Heart right ventricle (tissue), 16 donors: Measurements from ENCODE around the gene TPCN1. TPM values are rescaled to one million over a fixed set of nuclear protein-coding genes. Genes with fewer than 3 reads are reported as not detected.

Experiments
- ATAC-seq, 8 donors: fragments of 200-7000 bp; cut with Tn5 transposase; one replicate each; pipeline ENCODE4 v1.9.1; 2020; ENCODE audit warnings: mild to moderate bottlenecking in 8 of 8, moderate library complexity in 8 of 8, moderate number of reproducible peaks in 1 of 8
- DNase-seq, 2 donors: peaks; one replicate each; pipeline ENCODE4 v3.0.0-alpha.2; 2020
- H3K27ac ChIP-seq, 10 donors: fragments of 200-600 bp; sonication (generic) in 2 of 10; one replicate each; pipeline versions ENCODE4 v1.5.0 to v1.8.0; 2020 to 2022; ENCODE audit warnings: mild to moderate bottlenecking in 3 of 10
- H3K27me3 ChIP-seq, 7 donors: fragments of 200-600 bp; one replicate each; pipeline ENCODE4 v1.8.0; 2021 to 2022; ENCODE audit warnings: mild to moderate bottlenecking in 2 of 7
- H3K36me3 ChIP-seq, 9 donors: fragments of 200-600 bp; sonication (generic) in 1 of 9; one replicate each; pipeline versions ENCODE4 v1.5.0 to v1.8.0; 2020 to 2022; ENCODE audit warnings: mild to moderate bottlenecking in 2 of 9
- H3K4me1 ChIP-seq, 9 donors: fragments of 200-600 bp; sonication (generic) in 1 of 9; one replicate each; pipeline versions ENCODE4 v1.5.0 to v1.8.0; 2020 to 2022; ENCODE audit warnings: mild to moderate bottlenecking in 4 of 9
- H3K4me3 ChIP-seq, 10 donors: fragments of 200-600 bp; sonication (generic) in 2 of 10; one replicate each; pipeline versions ENCODE4 v1.5.0 to v1.8.0; 2020 to 2022; ENCODE audit warnings: mild to moderate bottlenecking in 7 of 10, moderate library complexity in 2 of 10
- H3K9me3 ChIP-seq, 11 donors: fragments of 200-600 bp in 10 of 11; sonication (generic) in 2 of 11; one replicate each; pipeline versions ENCODE4 v1.5.0 to v1.8.0; 2013 to 2022; ENCODE audit warnings: mild to moderate bottlenecking in 2 of 11, control low read depth in 1 of 11, moderate library complexity in 1 of 11
- CTCF ChIP-seq, 9 donors: fragments of 200-600 bp; sonication (generic) in 2 of 9; IDR thresholded peaks; one replicate each; pipeline versions ENCODE4 v1.5.0 to v1.8.0; 2021 to 2022; ENCODE audit warnings: antibody characterized with exemption in 9 of 9, mild to moderate bottlenecking in 5 of 9, moderate library complexity in 1 of 9
- WGBS, 2 donors: extraction: QIAGEN DNeasy Blood & Tissue Kit; methylation state at CpG; one replicate each; pipeline ENCODE4 v1.1.7; 2013; ENCODE audit warnings: inconsistent platforms in 1 of 2; 5-methylcytosine and 5-hydroxymethylcytosine counted together
- intact Hi-C, 10 donors: fragments of 100-400 bp; cut with DNase I; formaldehyde crosslinking; loops; one replicate each; pipeline versions ENCODE4 v1.11.1 to v1.14.2; 2022
- polyA plus RNA-seq, 2 donors: library from polyadenylated mRNA; stranded (reverse); fragments of 200-250 nt; gene quantifications; one replicate each; pipeline ENCODE4 v1.2.3, GENCODE V29; 2013
- total RNA-seq, 10 donors: library from RNA; stranded (reverse); fragmentation: NEBNext Ultra II Directional in 3 of 10; extraction: Animal tissue kit (Norgen Biotek cat#: 25700) in 3 of 10; gene quantifications; one replicate each; pipeline versions ENCODE4 v1.2.1 to v1.2.4, GENCODE V29; 2021 to 2023
- donor health status: Arrhythmogenic right ventricular cardiomyopathy.
- donor health status: ischemic (EF 13 %, LVEDD 7.1; RV severe dilation, severe dysfunction).
- donor health status: healthy with polysubstance abuse.
- donor health status: DM: no; HTN: yes; CAD: no.
- donor health status: DM: no; HTN: no; CAD: no.
- donor health status: ischemic (EF 25% LVEDD 6.9; RV normal size, moderate dysfunction).
- donor health status: ischemic (EF 25% LVEDD 5.7; RV mildly dilated, moderate dysfunction).
- donor health status: healthy.
- donor health status: DM: yes; HTN: yes; CAD: no.
- donor health status: Ischemic cardiomyopathy.
- donor health status: ischemic (EF 35%, LVEDD 5.7; RV mildly dilated, moderate dysfunction).
- donor health status: nonischemic (EF 11% LVEDD 7.7; RV severe dilation, severe dysfunction).
- donor health status: DM: yes; HTN: yes; CAD: no.
- donor health status: PGD.
- donor health status: ischemic (EF 29% LVEDD 5.4; RV normal size, mild dysfunction).
- donor health status: nonischemic (EF 23%, LVEDD 6.1; RV moderate dilation, normal function).

TPCN1 gene
- total and polyA plus RNA-seq, 12 donors, result 16.4 to 163 (median 127) TPM

- Histone ChIP-seq H3K4me1 (peaks cover 52 to 99% (median 95%) of the 10 kb centered on the region in 9 donors), H3K36me3 (peaks cover 0 to 87% (median 25%) of the 10 kb centered on the region in 9 donors), H3K9me3 (no peaks in the 10 kb centered on the region), H3K27me3 (no peaks in the 10 kb centered on the region), H3K27ac (peak overlapping the region; percentile 74 to 98 (median 87)), H3K4me3 (peak overlapping the region in 1 of 10 donors; percentile 33)
- ATAC-seq (peak; percentile 55 to 71 (median 62)), DNase-seq (peak; percentile 39 to 57)
- peak in 1 of 9 donors; percentile 16 for TF ChIP-seq CTCF (IDR thresholded peaks at IDR 0.05)
- intact Hi-C loops, result loop anchor here in 2 of 10 donors (5.0 kb wide), 2 partner anchors 36 to 39 kb away; no protein-coding TSS in a partner anchor
- WGBS, 2 donors, result 52 to 58% methylated on average over 25 of the region's 25 CpGs
Measured at GRCh38 chr12:113232840-113233585, 11.7 kb downstream of the TPCN1 start.

- ATAC-seq (no peak), DNase-seq (no peak)
- TF ChIP-seq CTCF (IDR thresholded peaks at IDR 0.05), result no peak
- Histone ChIP-seq H3K4me3 (no peak overlapping the region), H3K36me3 (peaks cover 0 to 87% (median 25%) of the 10 kb centered on the region in 9 donors), H3K27ac (peak overlapping the region; percentile 74 to 98 (median 87)), H3K9me3 (no peaks in the 10 kb centered on the region), H3K27me3 (no peaks in the 10 kb centered on the region), H3K4me1 (peaks cover 47 to 99% (median 95%) of the 10 kb centered on the region in 9 donors)
- 80% methylated on average over 4 of the region's 4 CpGs for WGBS, 2 donors
- intact Hi-C loops, result loop anchor here in 2 of 10 donors (5.0 kb wide), 2 partner anchors 37 to 38 kb away; no protein-coding TSS in a partner anchor
Measured at GRCh38 chr12:113233967-113234366, 12.7 kb downstream of the TPCN1 start.

- intact Hi-C loops, result loop anchor here in 2 of 10 donors (5.0 kb wide), 2 partner anchors 37 to 38 kb away; no protein-coding TSS in a partner anchor
- H3K4me3 ChIP-seq, result no peak overlapping the region
- peaks cover 45 to 99% (median 95%) of the 10 kb centered on the region in 9 donors for H3K4me1 ChIP-seq
- no peaks in the 10 kb centered on the region for H3K27me3 ChIP-seq
- peaks cover 0 to 87% (median 25%) of the 10 kb centered on the region in 9 donors for H3K36me3 ChIP-seq
- ATAC-seq (no peak), DNase-seq (no peak)
- 69 to 74% methylated on average over 4 of the region's 4 CpGs for WGBS, 2 donors
- H3K9me3 ChIP-seq, result no peaks in the 10 kb centered on the region
- no peak for TF ChIP-seq CTCF (IDR thresholded peaks at IDR 0.05)
- H3K27ac ChIP-seq, result peak overlapping the region in 9 of 10 donors; percentile 83 to 98 (median 88)
Measured at GRCh38 chr12:113234483-113234882, 13.2 kb downstream of the TPCN1 start.

GRCh38 chr12:113235976-113236375, 14.7 kb downstream of the TPCN1 start:
- Histone ChIP-seq H3K4me3 (no peak overlapping the region), H3K4me1 (peaks cover 49 to 100% (median 95%) of the 10 kb centered on the region in 9 donors), H3K9me3 (no peaks in the 10 kb centered on the region), H3K27me3 (no peaks in the 10 kb centered on the region), H3K27ac (peak overlapping the region in 9 of 10 donors; percentile 30 to 98 (median 83)), H3K36me3 (peaks cover 0 to 76% (median 22%) of the 10 kb centered on the region in 9 donors)
- ATAC-seq (peak in 1 of 8 donors; percentile 45), DNase-seq (no peak)
- intact Hi-C loops, result loop anchor here in 1 of 10 donors (5.0 kb wide), 1 partner anchor 39 kb away; no protein-coding TSS in a partner anchor
- WGBS, 2 donors, result 49 to 72% methylated on average over 6 of the region's 6 CpGs
- no peak for TF ChIP-seq CTCF (IDR thresholded peaks at IDR 0.05)
